ENCODE data around the gene NPR2. TPM values are rescaled to one million over a fixed set of nuclear protein-coding genes. Genes with fewer than 3 reads are reported as not detected.

Gene NPR2
- total RNA-seq, 2 donors from 2014 or later: 6.7 to 11.5 TPM

DNA sequence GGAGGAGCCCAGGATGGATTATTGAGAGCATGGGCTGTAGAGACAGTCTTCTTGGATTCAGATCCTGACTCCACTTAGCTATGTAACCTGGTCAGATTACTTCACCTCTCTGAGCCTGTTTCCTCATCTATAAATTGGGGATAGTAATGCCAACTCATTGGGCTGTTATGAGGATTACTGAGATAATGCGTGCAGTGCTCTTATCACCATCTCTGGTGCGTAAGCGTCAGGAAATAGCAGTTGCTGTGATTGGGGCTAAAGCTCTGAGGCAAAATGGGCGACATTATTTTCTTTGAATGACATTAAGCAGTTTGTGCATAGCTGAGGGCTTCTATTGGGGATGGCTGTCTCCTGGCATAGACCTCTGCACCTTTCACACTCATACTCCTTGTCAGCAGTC is 36.3 kb upstream of the NPR2 start:
- no peak for DNase-seq
- H3K27ac Mint-ChIP-seq: no peak overlapping the region
- no peak overlapping the region for H3K4me3 Mint-ChIP-seq
- no peaks in the 10 kb centered on the region for H3K9me3 Mint-ChIP-seq
- peaks cover 4 to 10% of the 10 kb centered on the region in 2 donors for H3K36me3 Mint-ChIP-seq (ENCODE audit: insufficient read depth in 2 of 2)
- no peaks in the 10 kb centered on the region for H3K27me3 Mint-ChIP-seq (ENCODE audit: low read depth)
- H3K4me1 Mint-ChIP-seq (ENCODE audit: low read depth): peaks cover 53% of the 10 kb centered on the region
- no peak for ATAC-seq (replicated peaks in 1 of 2)

- H3K27me3 Mint-ChIP-seq (ENCODE audit: low read depth): no peaks in the 10 kb centered on the region
- peak; percentile 84 to 87 for DNase-seq
- H3K27ac Mint-ChIP-seq: peak overlapping the region; percentile 48
- peak overlapping the region; percentile 86 to 89 for H3K4me3 Mint-ChIP-seq
- ATAC-seq (replicated peaks in 1 of 2): peak; percentile 86
- peaks cover 44% of the 10 kb centered on the region for H3K4me1 Mint-ChIP-seq (ENCODE audit: low read depth)
- peaks cover 4 to 14% of the 10 kb centered on the region in 2 donors for H3K36me3 Mint-ChIP-seq (ENCODE audit: insufficient read depth in 2 of 2)
- H3K9me3 Mint-ChIP-seq: no peaks in the 10 kb centered on the region
These were observed 34.8 kb upstream of the NPR2 start for GRCh38 chr9:35756275-35757225.

GRCh38 chr9:35757226-35757891 is 34.0 kb upstream of the NPR2 start:
- Mint-ChIP-seq H3K4me3 (peak overlapping the region; percentile 86 to 89), H3K27me3 (ENCODE audit: low read depth) (no peaks in the 10 kb centered on the region), H3K27ac (peak overlapping the region; percentile 89), H3K36me3 (ENCODE audit: insufficient read depth in 2 of 2) (peaks cover 4 to 12% of the 10 kb centered on the region in 2 donors), H3K4me1 (ENCODE audit: low read depth) (peaks cover 42% of the 10 kb centered on the region), H3K9me3 (no peaks in the 10 kb centered on the region)
- ATAC-seq (replicated peaks in 1 of 2) (peak; percentile 22 to 56), DNase-seq (peak in 1 of 2 donors; percentile 34)

- H3K27me3 Mint-ChIP-seq (ENCODE audit: low read depth): no peaks in the 10 kb centered on the region
- H3K4me1 Mint-ChIP-seq (ENCODE audit: low read depth): peaks cover 42% of the 10 kb centered on the region
- H3K9me3 Mint-ChIP-seq: no peaks in the 10 kb centered on the region
- DNase-seq (no peak), ATAC-seq (replicated peaks in 1 of 2) (no peak)
- H3K36me3 Mint-ChIP-seq (ENCODE audit: insufficient read depth in 2 of 2): peaks cover 4 to 10% of the 10 kb centered on the region in 2 donors
- H3K4me3 Mint-ChIP-seq: peak overlapping the region; percentile 86 to 89
- H3K27ac Mint-ChIP-seq: peak overlapping the region; percentile 96
These were observed 33.5 kb upstream of the NPR2 start for GRCh38 chr9:35757892-35758275.

DNA sequence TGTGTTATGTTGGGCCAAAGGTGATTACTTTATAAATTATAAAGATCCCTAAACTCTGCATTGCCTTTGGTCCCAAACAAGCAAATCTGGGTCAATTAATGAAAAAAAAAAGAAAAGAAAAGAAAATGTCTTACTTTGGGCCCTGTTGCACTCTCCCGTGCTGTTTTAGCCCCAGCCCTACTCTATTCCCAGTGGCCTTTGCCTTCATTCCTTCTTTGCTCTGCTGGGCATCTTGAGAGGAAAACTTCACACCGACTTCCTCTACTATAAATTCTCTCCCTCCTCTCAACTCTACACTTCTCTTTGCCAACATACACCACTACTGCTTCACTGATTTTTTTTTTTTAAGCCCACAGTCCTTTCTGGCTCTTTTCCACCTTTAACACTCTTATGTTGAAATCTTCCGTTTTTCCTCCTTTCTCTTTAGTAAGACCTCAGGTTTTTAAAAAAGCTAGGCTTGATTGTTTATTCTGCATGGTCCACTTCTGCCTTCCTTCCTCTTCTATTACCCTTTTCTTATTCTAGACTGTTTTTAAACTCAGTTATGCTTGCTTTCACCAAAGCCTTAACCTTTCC is 32.8 kb upstream of the NPR2 start:
- Mint-ChIP-seq H3K4me1 (ENCODE audit: low read depth) (peaks cover 42% of the 10 kb centered on the region), H3K36me3 (ENCODE audit: insufficient read depth in 2 of 2) (peaks cover 4 to 10% of the 10 kb centered on the region in 2 donors), H3K27ac (peak overlapping the region; percentile 6), H3K4me3 (peak overlapping the region; percentile 86 to 89), H3K27me3 (ENCODE audit: low read depth) (no peaks in the 10 kb centered on the region), H3K9me3 (no peaks in the 10 kb centered on the region)
- no peak for ATAC-seq (replicated peaks in 1 of 2)
- no peak for DNase-seq

DNA sequence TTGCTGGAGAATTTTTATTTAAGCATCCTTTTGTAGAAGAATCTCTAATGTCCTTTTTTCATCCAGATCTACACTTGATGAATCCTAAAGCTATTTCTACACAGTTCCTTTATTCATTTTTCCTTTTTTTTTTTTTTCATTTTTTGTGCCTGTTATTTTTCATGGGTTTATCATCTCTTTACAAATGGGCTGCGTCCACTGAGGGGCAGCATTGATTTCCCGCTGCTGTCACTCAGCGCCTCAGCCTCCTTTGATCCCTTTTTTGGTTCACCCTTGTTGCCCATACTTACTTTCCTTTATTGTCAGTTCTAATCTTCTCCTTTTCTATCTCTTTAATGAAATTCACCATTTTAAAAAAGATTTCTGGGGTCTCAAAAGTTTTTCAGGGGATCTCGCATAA is 31.6 kb upstream of the NPR2 start:
- Mint-ChIP-seq H3K27me3 (ENCODE audit: low read depth) (no peaks in the 10 kb centered on the region), H3K9me3 (no peaks in the 10 kb centered on the region), H3K4me1 (ENCODE audit: low read depth) (peaks cover 42% of the 10 kb centered on the region), H3K27ac (peak overlapping the region; percentile 46), H3K4me3 (peak overlapping the region in 1 of 2 donors; percentile 10), H3K36me3 (ENCODE audit: insufficient read depth in 2 of 2) (peaks cover 4 to 11% of the 10 kb centered on the region in 2 donors)
- ATAC-seq (replicated peaks in 1 of 2): no peak
- no peak for DNase-seq

DNA sequence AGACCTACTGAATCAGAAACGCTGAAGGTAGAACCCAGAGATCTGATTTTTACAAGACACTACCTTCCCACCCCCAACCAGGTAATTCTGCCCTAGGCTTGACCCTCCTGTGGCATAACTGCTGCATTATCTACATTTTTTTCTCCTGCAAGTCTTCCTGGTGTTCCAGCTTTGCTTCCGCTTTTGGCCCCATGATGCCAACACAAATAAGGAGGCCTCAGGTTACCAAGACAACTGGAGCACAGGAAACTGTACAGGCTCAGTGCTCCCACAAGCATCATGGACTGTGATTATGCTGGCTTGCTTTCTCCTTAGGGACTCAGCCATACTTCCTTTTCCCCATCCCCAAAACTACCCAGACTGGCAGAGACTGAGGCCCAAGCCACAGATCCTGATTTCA is 30.7 kb upstream of the NPR2 start:
- Mint-ChIP-seq H3K4me3 (no peak overlapping the region), H3K4me1 (ENCODE audit: low read depth) (peaks cover 42% of the 10 kb centered on the region), H3K27ac (no peak overlapping the region), H3K9me3 (no peaks in the 10 kb centered on the region), H3K36me3 (ENCODE audit: insufficient read depth in 2 of 2) (peaks cover 4 to 11% of the 10 kb centered on the region in 2 donors), H3K27me3 (ENCODE audit: low read depth) (no peaks in the 10 kb centered on the region)
- no peak for ATAC-seq (replicated peaks in 1 of 2)
- no peak for DNase-seq

- Mint-ChIP-seq H3K9me3 (no peaks in the 10 kb centered on the region), H3K4me3 (no peak overlapping the region), H3K27me3 (ENCODE audit: low read depth) (no peaks in the 10 kb centered on the region), H3K36me3 (ENCODE audit: insufficient read depth in 2 of 2) (peaks cover 0 to 9% of the 10 kb centered on the region in 2 donors), H3K27ac (no peak overlapping the region), H3K4me1 (ENCODE audit: low read depth) (peaks cover 21% of the 10 kb centered on the region)
- ATAC-seq (replicated peaks in 1 of 2) (no peak), DNase-seq (no peak)
These were observed 28.2 kb upstream of the NPR2 start for GRCh38 chr9:35763181-35763580.

DNA sequence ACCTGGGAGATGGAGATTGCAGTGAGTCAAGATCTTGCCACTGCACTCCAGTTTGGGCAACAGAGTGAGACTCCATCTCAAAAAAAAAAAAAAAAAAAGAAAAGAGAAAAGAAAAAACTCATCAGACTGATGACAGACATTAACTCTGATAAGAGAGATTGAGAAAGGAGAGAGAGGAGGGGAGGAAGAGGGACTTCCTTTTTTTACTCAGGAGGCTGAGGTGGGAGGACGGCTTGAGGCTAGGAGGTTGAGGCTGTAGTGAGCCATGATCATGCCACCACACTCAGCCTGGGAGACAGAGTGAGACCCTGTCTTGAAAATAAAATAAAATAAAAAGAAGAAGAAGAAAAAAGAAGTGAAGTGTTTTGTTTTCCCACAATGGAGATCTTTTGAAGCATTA is 27.6 kb upstream of the NPR2 start:
- Mint-ChIP-seq H3K36me3 (ENCODE audit: insufficient read depth in 2 of 2) (peaks cover 0 to 9% of the 10 kb centered on the region in 2 donors), H3K27me3 (ENCODE audit: low read depth) (no peaks in the 10 kb centered on the region), H3K4me3 (no peak overlapping the region), H3K4me1 (ENCODE audit: low read depth) (peaks cover 15% of the 10 kb centered on the region), H3K27ac (no peak overlapping the region), H3K9me3 (no peaks in the 10 kb centered on the region)
- ATAC-seq (replicated peaks in 1 of 2) (no peak), DNase-seq (no peak)

- H3K4me1 Mint-ChIP-seq (ENCODE audit: low read depth): no peaks in the 10 kb centered on the region
- ATAC-seq (replicated peaks in 1 of 2) (no peak), DNase-seq (no peak)
- no peaks in the 10 kb centered on the region for H3K27me3 Mint-ChIP-seq (ENCODE audit: low read depth)
- no peak overlapping the region for H3K27ac Mint-ChIP-seq
- H3K9me3 Mint-ChIP-seq: no peaks in the 10 kb centered on the region
- H3K36me3 Mint-ChIP-seq (ENCODE audit: insufficient read depth in 2 of 2): peaks cover 0 to 2% of the 10 kb centered on the region in 2 donors
- no peak overlapping the region for H3K4me3 Mint-ChIP-seq
These were observed 24.4 kb upstream of the NPR2 start for GRCh38 chr9:35766997-35767396.

DNA sequence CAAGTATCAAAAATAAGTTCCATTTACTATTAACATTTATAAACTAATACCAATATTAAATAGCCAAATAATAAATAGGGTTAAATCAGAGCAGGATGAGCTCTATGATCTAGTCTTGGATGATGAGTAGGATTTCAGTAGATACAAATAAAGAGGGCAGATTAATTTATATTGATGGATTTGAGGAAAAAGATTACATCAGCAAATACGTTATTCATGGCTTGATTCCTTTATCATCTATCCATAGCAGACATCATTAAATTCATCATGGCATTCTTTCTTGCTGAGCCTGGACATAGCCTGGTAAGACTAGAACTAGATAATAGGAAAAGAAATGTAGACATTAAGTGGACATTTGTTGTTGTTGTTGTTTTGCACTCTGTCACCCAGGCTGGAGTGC is 23.9 kb upstream of the NPR2 start:
- no peaks in the 10 kb centered on the region for H3K27me3 Mint-ChIP-seq (ENCODE audit: low read depth)
- H3K27ac Mint-ChIP-seq: no peak overlapping the region
- no peaks in the 10 kb centered on the region for H3K9me3 Mint-ChIP-seq
- DNase-seq (no peak), ATAC-seq (replicated peaks in 1 of 2) (no peak)
- H3K4me1 Mint-ChIP-seq (ENCODE audit: low read depth): no peaks in the 10 kb centered on the region
- no peak overlapping the region for H3K4me3 Mint-ChIP-seq
- H3K36me3 Mint-ChIP-seq (ENCODE audit: insufficient read depth in 2 of 2): peaks cover 0 to 2% of the 10 kb centered on the region in 2 donors

DNA sequence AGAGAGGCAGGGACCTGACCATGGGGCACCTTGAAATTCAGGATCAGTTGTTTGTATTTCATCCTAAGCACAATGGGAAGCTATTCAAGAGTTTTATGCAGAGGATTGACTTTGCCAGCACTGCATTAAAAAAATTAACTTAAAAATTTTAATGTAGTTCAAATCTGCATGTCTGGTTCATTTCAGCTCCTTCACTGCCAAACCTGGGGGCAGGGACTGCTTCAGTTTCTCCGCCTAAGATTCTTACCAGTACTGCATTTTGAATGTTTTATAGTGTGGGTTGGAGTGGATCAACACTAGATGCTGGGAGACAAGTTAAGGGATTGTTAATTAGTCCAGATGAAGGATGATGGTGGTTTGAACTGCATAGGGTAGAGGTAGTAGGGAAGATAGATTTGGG is 21.6 kb upstream of the NPR2 start:
- no peaks in the 10 kb centered on the region for H3K36me3 Mint-ChIP-seq (ENCODE audit: insufficient read depth in 2 of 2)
- no peaks in the 10 kb centered on the region for H3K27me3 Mint-ChIP-seq (ENCODE audit: low read depth)
- ATAC-seq (replicated peaks in 1 of 2) (no peak), DNase-seq (no peak)
- H3K27ac Mint-ChIP-seq: no peak overlapping the region
- H3K9me3 Mint-ChIP-seq: no peaks in the 10 kb centered on the region
- H3K4me1 Mint-ChIP-seq (ENCODE audit: low read depth): no peaks in the 10 kb centered on the region
- H3K4me3 Mint-ChIP-seq: no peak overlapping the region

DNA sequence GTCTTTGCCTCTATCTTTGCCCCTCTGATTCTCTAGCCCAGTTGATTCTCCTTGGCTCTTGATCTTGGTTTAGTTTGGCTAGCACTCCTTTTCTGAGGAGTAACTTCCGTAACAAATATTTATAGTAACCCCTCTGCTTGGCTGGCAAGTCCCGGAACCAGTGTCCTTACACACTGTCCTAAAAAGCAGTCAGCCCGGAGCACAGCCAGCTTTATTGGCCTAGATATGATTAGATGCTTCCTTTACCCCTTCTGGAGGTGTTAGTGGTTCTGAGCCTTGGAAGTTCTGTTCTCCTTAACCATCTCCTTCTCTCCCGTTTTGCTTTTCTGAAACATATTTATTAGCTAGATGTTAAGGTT is 20.3 kb upstream of the NPR2 start:
- Mint-ChIP-seq H3K4me1 (ENCODE audit: low read depth) (no peaks in the 10 kb centered on the region), H3K27me3 (ENCODE audit: low read depth) (no peaks in the 10 kb centered on the region), H3K9me3 (no peaks in the 10 kb centered on the region), H3K36me3 (ENCODE audit: insufficient read depth in 2 of 2) (no peaks in the 10 kb centered on the region), H3K27ac (no peak overlapping the region), H3K4me3 (no peak overlapping the region)
- ATAC-seq (replicated peaks in 1 of 2): no peak
- DNase-seq: no peak
